Activated CD8-positive, alpha-beta T cell treated with anti-CD3 and anti-CD28 coated beads for 36 hours (primary cell): ENCODE measurements around the gene SLC26A2. TPM values are rescaled to one million over a fixed set of nuclear protein-coding genes. Genes with fewer than 3 reads are reported as not detected.

Experiments used
- ATAC-seq: fragments of 200-7000 bp; cut with Tn5 transposase; one replicate; pipeline ENCODE4 v1.10.0; 2021; ENCODE audit warnings: mild to moderate bottlenecking, moderate library complexity
- CTCF ChIA-PET: fragments of 350-600 bp; sonication (Branson Sonifier 250); formaldehyde crosslinking; loops from one replicate; lab custom pipeline; 2021; ENCODE audit warnings: antibody characterized with exemption; lab: Charles Lee
- POLR2A ChIA-PET: fragments of 350-600 bp; sonication (Branson Sonifier 250); formaldehyde crosslinking; loops from one replicate; lab custom pipeline; 2021; ENCODE audit warnings: antibody characterized with exemption; lab: Charles Lee
- DNase-seq: peaks from one replicate; pipeline ENCODE4 v3.0.0-alpha.2; 2020
- H3K27ac Mint-ChIP-seq: one replicate; pipeline ENCODE4 v1.8.0; 2021; ENCODE audit warnings: mild to moderate bottlenecking, mixed read lengths
- H3K27me3 Mint-ChIP-seq: one replicate; pipeline ENCODE4 v1.8.0; 2021; ENCODE audit warnings: mixed read lengths
- H3K36me3 Mint-ChIP-seq: one replicate; pipeline ENCODE4 v1.8.0; 2021; ENCODE audit warnings: low read depth, mixed read lengths
- H3K4me1 Mint-ChIP-seq: one replicate; pipeline ENCODE4 v1.8.0; 2021; ENCODE audit warnings: low read depth, mixed read lengths
- H3K4me3 Mint-ChIP-seq: one replicate; pipeline ENCODE4 v1.8.0; 2021; ENCODE audit warnings: mild to moderate bottlenecking, moderate library complexity, mixed read lengths
- H3K9me3 Mint-ChIP-seq: one replicate; pipeline ENCODE4 v1.8.0; 2021; ENCODE audit warnings: mixed read lengths
- CTCF ChIP-seq: fragments of 200-600 bp; IDR thresholded peaks from one replicate; pipeline ENCODE4 v1.8.0; 2022; ENCODE audit warnings: antibody characterized with exemption, mild to moderate bottlenecking
- intact Hi-C: fragments of 100-400 bp; cut with micrococcal nuclease; formaldehyde crosslinking; loops from one replicate; pipeline ENCODE4 v1.10.0; 2022
- total RNA-seq, 2 experiments: library from RNA; stranded (reverse); gene quantifications; one replicate each; pipeline ENCODE4 v1.2.3, GENCODE V29; 2021

Gene SLC26A2
- total RNA-seq, 2 experiments from 2014 or later = 5.0 to 5.3 TPM

DNA sequence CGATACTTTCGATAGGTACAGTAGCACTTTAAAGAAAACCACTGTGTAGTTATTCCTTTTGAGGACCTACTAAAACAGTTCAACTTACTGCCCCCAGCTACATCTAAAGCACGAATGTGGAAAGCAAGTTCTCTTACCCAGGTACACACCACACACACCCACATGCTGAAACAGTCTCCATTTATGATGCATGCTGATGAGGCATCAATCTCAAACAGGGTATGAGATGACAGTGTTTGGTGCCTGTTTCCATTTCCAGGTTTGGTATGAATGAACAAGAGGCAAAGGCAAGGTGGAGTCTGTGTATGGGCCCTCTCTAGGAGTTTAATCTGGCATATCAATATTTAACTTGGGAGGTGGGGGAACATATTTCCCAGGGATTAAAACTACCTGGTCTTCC lies 53.9 kb downstream of the SLC26A2 start:
- no peak overlapping the region for H3K4me3 Mint-ChIP-seq
- peaks cover 1% of the 10 kb centered on the region for H3K4me1 Mint-ChIP-seq
- H3K27me3 Mint-ChIP-seq = no peaks in the 10 kb centered on the region
- peaks cover 6% of the 10 kb centered on the region for H3K9me3 Mint-ChIP-seq
- ChIA-PET POLR2A (no interaction called here), CTCF (interaction anchor here (1.1 to 1.4 kb wide), 4 partner anchors 12 to 552 kb away, joined by 3 to 4 read pairs (median 3); no protein-coding TSS in a partner anchor)
- H3K36me3 Mint-ChIP-seq = peaks cover 75% of the 10 kb centered on the region
- H3K27ac Mint-ChIP-seq = no peak overlapping the region
- no peak for TF ChIP-seq CTCF
- DNase-seq (no peak), ATAC-seq (no peak)
- intact Hi-C loops = no loop called here

DNA sequence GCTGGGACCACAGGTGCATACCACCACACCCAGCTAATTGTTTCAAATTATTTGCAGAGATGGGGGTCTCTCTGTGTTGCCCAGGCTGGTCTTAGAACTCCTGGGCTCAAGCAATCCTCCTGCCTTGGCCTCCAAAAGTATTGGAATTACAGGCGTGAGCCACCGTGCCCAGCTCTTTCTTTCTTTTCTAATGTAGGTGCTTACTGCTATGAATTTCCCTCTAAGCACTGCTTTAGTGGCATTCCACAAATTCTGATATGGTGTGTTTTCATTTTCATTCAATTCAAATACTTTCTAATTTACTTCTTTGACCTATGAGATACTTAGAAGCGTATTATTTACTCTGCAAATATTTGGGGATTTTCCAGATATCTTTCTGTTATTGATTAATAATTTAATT lies 54.9 kb downstream of the SLC26A2 start:
- ChIA-PET POLR2A (interaction anchor here (0.8 to 2.3 kb wide), 2 partner anchors 10 to 11 kb away, joined by 3 to 9 read pairs; no protein-coding TSS in a partner anchor), CTCF (interaction anchor here (1.1 to 1.4 kb wide), 3 partner anchors 13 to 22 kb away, joined by 3 to 4 read pairs (median 3); no protein-coding TSS in a partner anchor)
- peaks cover 78% of the 10 kb centered on the region for H3K36me3 Mint-ChIP-seq
- no peak for DNase-seq
- H3K4me3 Mint-ChIP-seq = no peak overlapping the region
- H3K9me3 Mint-ChIP-seq = peaks cover 6% of the 10 kb centered on the region
- H3K27ac Mint-ChIP-seq = no peak overlapping the region
- H3K27me3 Mint-ChIP-seq = no peaks in the 10 kb centered on the region
- no peak for TF ChIP-seq CTCF
- H3K4me1 Mint-ChIP-seq = peaks cover 3% of the 10 kb centered on the region
- ATAC-seq = no peak
- intact Hi-C loops = no loop called here

- no peak for TF ChIP-seq CTCF
- ATAC-seq (no peak), DNase-seq (no peak)
- intact Hi-C loops = no loop called here
- Mint-ChIP-seq H3K27ac (no peak overlapping the region), H3K4me3 (no peak overlapping the region), H3K27me3 (no peaks in the 10 kb centered on the region), H3K4me1 (peaks cover 4% of the 10 kb centered on the region), H3K9me3 (peaks cover 6% of the 10 kb centered on the region), H3K36me3 (peaks cover 71% of the 10 kb centered on the region)
- POLR2A ChIA-PET = interaction anchor here (2.3 kb wide), 1 partner anchor 11 kb away, joined by 9 read pairs; no protein-coding TSS in a partner anchor
- CTCF ChIA-PET = interaction anchor here (1.0 kb wide), 1 partner anchor 183 kb away, joined by 3 read pairs; no protein-coding TSS in a partner anchor
Observed at GRCh38 chr5:150016537-150016936, 56.0 kb downstream of the SLC26A2 start.

GRCh38 chr5:150017226-150018005 lies 56.9 kb downstream of the SLC26A2 start:
- TF ChIP-seq CTCF = no peak
- intact Hi-C loops = no loop called here
- H3K27me3 Mint-ChIP-seq = no peaks in the 10 kb centered on the region
- H3K36me3 Mint-ChIP-seq = peaks cover 71% of the 10 kb centered on the region
- peaks cover 12% of the 10 kb centered on the region for H3K4me1 Mint-ChIP-seq
- CTCF ChIA-PET = interaction anchor here (0.7 kb wide), 1 partner anchor 49 kb away, joined by 3 read pairs; no protein-coding TSS in a partner anchor
- no peak for ATAC-seq
- H3K4me3 Mint-ChIP-seq = no peak overlapping the region
- POLR2A ChIA-PET = interaction anchor here (2.3 kb wide), 1 partner anchor 12 kb away, joined by 9 read pairs; no protein-coding TSS in a partner anchor
- H3K9me3 Mint-ChIP-seq = peaks cover 6% of the 10 kb centered on the region
- no peak for DNase-seq
- no peak overlapping the region for H3K27ac Mint-ChIP-seq

GRCh38 chr5:150020249-150020648 lies 59.7 kb downstream of the SLC26A2 start:
- Mint-ChIP-seq H3K27ac (peak overlapping the region; percentile 55), H3K4me3 (no peak overlapping the region), H3K36me3 (peaks cover 56% of the 10 kb centered on the region), H3K27me3 (no peaks in the 10 kb centered on the region), H3K4me1 (peaks cover 12% of the 10 kb centered on the region), H3K9me3 (peaks cover 6% of the 10 kb centered on the region)
- POLR2A ChIA-PET = no interaction called here
- CTCF ChIA-PET = interaction anchor here (1.3 kb wide), 1 partner anchor 13 kb away, joined by 5 read pairs; no protein-coding TSS in a partner anchor
- no peak for TF ChIP-seq CTCF
- no peak for ATAC-seq
- no peak for DNase-seq
- intact Hi-C loops = no loop called here
